T1000 (cell line): ENCODE measurements around the gene TMEM121.

Experiments used
- DNase-seq: peaks from one replicate; lab custom pipeline; 2025; ENCODE audit warnings: mixed read lengths; lab: John Stamatoyannopoulos, UW

TMEM121 gene

GRCh38 chr14:105487449-105487985 lies 38.9 kb upstream of the TMEM121 start:
- no peak for DNase-seq

- DNase-seq, result no peak
These were observed 38.2 kb upstream of the TMEM121 start for GRCh38 chr14:105487986-105488777.

GRCh38 chr14:105488781-105489541 lies 37.4 kb upstream of the TMEM121 start:
- DNase-seq, result no peak

GRCh38 chr14:105489542-105490266 lies 36.7 kb upstream of the TMEM121 start:
- peak; percentile 56 for DNase-seq

- DNase-seq, result no peak
These were observed 36.2 kb upstream of the TMEM121 start for GRCh38 chr14:105490267-105490571.

GRCh38 chr14:105490572-105491365 lies 35.6 kb upstream of the TMEM121 start, which contains the start of gene TEDC1:
TSS of gene TEDC1 (plus strand) at chr14:105491246. CDS start at chr14:105491376, 130 bp downstream.
- DNase-seq, result peak; percentile 99

- DNase-seq, result peak; percentile 56
These were observed 34.9 kb upstream of the TMEM121 start for GRCh38 chr14:105491366-105491973.

- DNase-seq, result no peak
These were observed 34.1 kb upstream of the TMEM121 start for GRCh38 chr14:105492031-105492970.

- DNase-seq, result no peak
These were observed 33.2 kb upstream of the TMEM121 start for GRCh38 chr14:105492971-105493871.

- DNase-seq, result no peak
These were observed 32.3 kb upstream of the TMEM121 start for GRCh38 chr14:105493921-105494605.

- no peak for DNase-seq
These were observed 31.8 kb upstream of the TMEM121 start for GRCh38 chr14:105494606-105494929.

- DNase-seq, result no peak
These were observed 31.0 kb upstream of the TMEM121 start for GRCh38 chr14:105495101-105495989.

GRCh38 chr14:105495990-105496830 lies 30.2 kb upstream of the TMEM121 start:
- DNase-seq, result no peak

- no peak for DNase-seq
These were observed 29.4 kb upstream of the TMEM121 start for GRCh38 chr14:105496831-105497591.

- no peak for DNase-seq
These were observed 28.5 kb upstream of the TMEM121 start for GRCh38 chr14:105497671-105498429.
